RWPE2 (cell line): Measurements from ENCODE around the gene TENT4B.

ENCODE experiments used
- ATAC-seq: fragments of 200-7000 bp; cut with Tn5 transposase; 3 replicates; pipeline ENCODE4 v1.9.1; 2021; ENCODE audit warnings: low read depth
- DNase-seq: peaks from one replicate; pipeline ENCODE4 v3.0.0-alpha.2; 2020; ENCODE audit warnings: low spot score
- H3K27ac ChIP-seq: fragments of 450-650 bp; 2 replicates; pipeline ENCODE4 v1.5.1; 2017; ENCODE audit warnings: mild to moderate bottlenecking; ENCODE audit not compliant: poor library complexity, severe bottlenecking
- H3K27me3 ChIP-seq: fragments of 250-450 bp; sonication (Bioruptor Pico); 2 replicates; pipeline ENCODE4 v1.5.1; 2021; ENCODE audit warnings: mild to moderate bottlenecking, moderate library complexity; ENCODE audit not compliant: insufficient read depth, poor library complexity, severe bottlenecking
- H3K36me3 ChIP-seq: fragments of 250-450 bp; sonication (Bioruptor Pico); 2 replicates; pipeline ENCODE4 v1.5.1; 2020; ENCODE audit warnings: low read depth, mild to moderate bottlenecking, moderate library complexity
- H3K4me1 ChIP-seq: fragments of 250-450 bp; sonication (Bioruptor Pico); 2 replicates; pipeline ENCODE4 v1.5.1; 2021; ENCODE audit warnings: mild to moderate bottlenecking, moderate library complexity; ENCODE audit not compliant: insufficient read depth, poor library complexity, severe bottlenecking
- H3K4me3 ChIP-seq: fragments of 250-450 bp; sonication (Bioruptor Pico); 2 replicates; pipeline ENCODE4 v1.5.1; 2021; ENCODE audit warnings: mild to moderate bottlenecking, moderate library complexity; ENCODE audit not compliant: severe bottlenecking
- H3K9me3 ChIP-seq: fragments of 250-450 bp; sonication (Bioruptor Pico); 2 replicates; pipeline ENCODE4 v1.5.1; 2021; ENCODE audit warnings: mild to moderate bottlenecking, moderate library complexity; ENCODE audit not compliant: severe bottlenecking
- TF ChIP-seq, protein P1 (sequence below): fragments of 450-650 bp; IDR thresholded peaks from one replicate; pipeline ENCODE4 v1.5.1; 2017; ENCODE audit warnings: mild to moderate bottlenecking, moderate library complexity; ENCODE audit not compliant: poor library complexity, severe bottlenecking

TENT4B gene

DNA sequence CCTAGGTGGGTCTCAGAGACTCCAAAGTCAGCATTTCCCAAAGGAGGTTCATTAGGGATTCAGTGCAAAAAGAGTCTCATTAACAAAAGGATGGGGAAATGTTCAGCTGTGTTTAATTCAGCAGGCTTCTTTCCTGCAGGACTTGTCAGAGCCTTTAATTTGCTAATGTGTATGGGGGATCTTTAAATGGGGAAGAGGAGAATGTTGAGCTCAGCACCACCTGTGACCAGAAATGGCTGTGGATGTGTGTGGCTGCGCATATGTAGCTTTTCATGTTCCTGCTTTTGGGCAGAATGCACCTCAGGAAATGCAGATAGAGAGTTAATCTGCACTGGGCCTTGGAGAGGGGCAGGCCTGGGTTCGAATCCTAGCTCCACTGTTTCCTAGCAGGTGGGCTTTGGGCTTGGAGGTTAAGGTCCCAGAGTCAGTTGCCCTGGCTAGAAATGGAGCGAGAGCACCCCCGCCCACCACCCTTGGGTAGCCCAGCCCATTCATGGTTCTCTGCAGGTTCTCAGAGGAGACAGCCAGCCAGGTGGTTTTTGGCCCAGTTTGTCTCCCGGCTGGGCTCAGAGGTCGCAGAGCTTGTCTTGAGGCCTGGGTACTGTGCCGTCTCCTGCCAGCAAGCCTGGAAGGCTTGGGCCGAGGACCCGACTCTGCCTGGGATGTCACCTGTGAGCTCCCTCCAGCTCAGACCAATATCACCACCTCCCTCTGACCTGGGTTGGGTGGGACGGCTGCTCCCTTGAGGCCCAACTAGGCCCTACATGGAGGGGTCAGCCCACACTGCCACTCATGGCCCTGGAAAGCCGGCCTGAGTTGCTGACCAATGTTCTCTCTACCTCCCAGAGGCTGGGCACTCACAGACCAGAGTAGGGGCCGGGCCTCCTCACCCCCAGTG, 122.6 kb downstream of the TENT4B start:
- H3K4me1 ChIP-seq: no peaks in the 10 kb centered on the region
- DNase-seq (peak; percentile 42), ATAC-seq (no peak)
- H3K27ac ChIP-seq: no peak overlapping the region
- no peaks in the 10 kb centered on the region for H3K27me3 ChIP-seq
- no peak overlapping the region for H3K4me3 ChIP-seq
- H3K36me3 ChIP-seq: no peaks in the 10 kb centered on the region
- TF ChIP-seq, protein P1, sequence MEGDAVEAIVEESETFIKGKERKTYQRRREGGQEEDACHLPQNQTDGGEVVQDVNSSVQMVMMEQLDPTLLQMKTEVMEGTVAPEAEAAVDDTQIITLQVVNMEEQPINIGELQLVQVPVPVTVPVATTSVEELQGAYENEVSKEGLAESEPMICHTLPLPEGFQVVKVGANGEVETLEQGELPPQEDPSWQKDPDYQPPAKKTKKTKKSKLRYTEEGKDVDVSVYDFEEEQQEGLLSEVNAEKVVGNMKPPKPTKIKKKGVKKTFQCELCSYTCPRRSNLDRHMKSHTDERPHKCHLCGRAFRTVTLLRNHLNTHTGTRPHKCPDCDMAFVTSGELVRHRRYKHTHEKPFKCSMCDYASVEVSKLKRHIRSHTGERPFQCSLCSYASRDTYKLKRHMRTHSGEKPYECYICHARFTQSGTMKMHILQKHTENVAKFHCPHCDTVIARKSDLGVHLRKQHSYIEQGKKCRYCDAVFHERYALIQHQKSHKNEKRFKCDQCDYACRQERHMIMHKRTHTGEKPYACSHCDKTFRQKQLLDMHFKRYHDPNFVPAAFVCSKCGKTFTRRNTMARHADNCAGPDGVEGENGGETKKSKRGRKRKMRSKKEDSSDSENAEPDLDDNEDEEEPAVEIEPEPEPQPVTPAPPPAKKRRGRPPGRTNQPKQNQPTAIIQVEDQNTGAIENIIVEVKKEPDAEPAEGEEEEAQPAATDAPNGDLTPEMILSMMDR: no peak
- no peaks in the 10 kb centered on the region for H3K9me3 ChIP-seq

DNA sequence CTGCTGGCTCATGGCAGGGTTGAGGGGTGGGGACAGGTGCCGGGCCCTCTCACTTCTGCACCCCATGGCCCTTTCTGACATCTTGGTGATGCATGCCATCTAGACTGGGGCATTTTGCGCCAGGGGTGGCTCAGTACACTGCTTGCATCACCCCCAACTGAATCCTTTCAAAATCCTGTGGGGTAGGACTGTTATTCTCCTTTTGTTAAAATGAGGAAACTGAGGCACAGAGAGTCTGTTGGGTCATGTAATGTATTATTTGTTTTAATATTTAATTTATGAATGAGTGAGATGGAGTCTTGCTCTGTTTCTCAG, 123.2 kb downstream of the TENT4B start:
- H3K9me3 ChIP-seq: no peaks in the 10 kb centered on the region
- H3K36me3 ChIP-seq: no peaks in the 10 kb centered on the region
- no peak for DNase-seq
- TF ChIP-seq, protein P1: no peak
- H3K27me3 ChIP-seq: no peaks in the 10 kb centered on the region
- H3K27ac ChIP-seq: no peak overlapping the region
- no peak for ATAC-seq
- H3K4me1 ChIP-seq: no peaks in the 10 kb centered on the region
- no peak overlapping the region for H3K4me3 ChIP-seq

DNA sequence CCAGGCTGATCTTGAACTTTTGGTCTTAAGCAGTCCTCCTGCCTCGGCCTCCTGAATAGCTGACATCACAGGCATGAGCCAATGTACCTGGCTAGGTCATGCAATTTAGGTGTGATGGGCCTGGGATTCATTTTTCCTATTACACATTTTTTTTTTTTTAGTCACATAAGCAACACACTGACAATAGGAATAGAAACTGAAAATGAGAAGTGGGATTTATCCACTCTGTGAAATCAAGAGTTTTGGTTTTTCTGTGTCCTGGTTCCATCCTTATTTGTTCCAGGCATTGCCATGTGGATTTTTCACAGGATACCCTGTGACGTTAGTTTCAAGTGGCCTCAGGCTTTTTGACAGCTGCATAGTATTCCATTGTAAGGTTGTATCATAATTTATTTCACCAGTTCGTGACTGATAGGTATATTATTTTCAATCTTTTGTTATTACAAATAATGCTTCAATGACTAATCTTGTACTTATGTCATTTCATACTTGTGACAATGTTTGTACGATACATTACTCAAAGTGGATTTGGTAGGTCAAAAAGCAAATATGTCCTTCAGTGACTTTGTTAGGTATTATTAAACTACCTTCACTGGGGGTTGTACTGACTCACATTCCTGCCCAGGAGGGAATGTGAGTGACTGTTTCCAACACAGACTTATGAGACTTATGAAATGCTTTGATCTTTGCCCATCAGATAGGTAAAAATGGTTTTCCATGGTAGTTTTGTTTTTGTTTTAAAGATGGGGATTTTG, 123.9 kb downstream of the TENT4B start:
- no peak for ATAC-seq
- no peak for DNase-seq
- H3K9me3 ChIP-seq: no peaks in the 10 kb centered on the region
- H3K36me3 ChIP-seq: no peaks in the 10 kb centered on the region
- no peaks in the 10 kb centered on the region for H3K4me1 ChIP-seq
- no peak overlapping the region for H3K27ac ChIP-seq
- no peak overlapping the region for H3K4me3 ChIP-seq
- H3K27me3 ChIP-seq: no peaks in the 10 kb centered on the region
- TF ChIP-seq, protein P1: no peak

DNA sequence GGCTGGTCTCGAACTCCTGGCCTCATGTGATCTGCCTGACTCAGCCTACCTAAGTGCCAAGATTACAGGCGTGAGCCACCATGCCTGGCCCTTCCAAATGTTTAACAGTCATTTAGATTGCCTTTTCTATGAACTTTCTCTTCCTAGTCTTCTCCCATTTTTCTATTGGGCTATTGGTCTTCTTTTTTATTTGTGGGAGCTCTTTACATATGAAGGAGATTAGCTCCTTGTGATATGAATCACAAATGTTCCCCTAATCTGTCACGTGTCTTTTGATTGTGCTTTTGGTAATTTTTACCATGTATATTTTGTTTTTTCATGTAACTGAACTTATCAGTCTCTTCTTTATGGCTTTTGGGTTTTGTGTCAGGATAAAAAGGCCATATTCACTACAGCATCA, 125.1 kb downstream of the TENT4B start:
- ATAC-seq (no peak), DNase-seq (no peak)
- H3K9me3 ChIP-seq: no peaks in the 10 kb centered on the region
- H3K4me1 ChIP-seq: no peaks in the 10 kb centered on the region
- H3K36me3 ChIP-seq: no peaks in the 10 kb centered on the region
- TF ChIP-seq, protein P1: no peak
- no peaks in the 10 kb centered on the region for H3K27me3 ChIP-seq
- H3K4me3 ChIP-seq: no peak overlapping the region
- H3K27ac ChIP-seq: no peak overlapping the region

DNA sequence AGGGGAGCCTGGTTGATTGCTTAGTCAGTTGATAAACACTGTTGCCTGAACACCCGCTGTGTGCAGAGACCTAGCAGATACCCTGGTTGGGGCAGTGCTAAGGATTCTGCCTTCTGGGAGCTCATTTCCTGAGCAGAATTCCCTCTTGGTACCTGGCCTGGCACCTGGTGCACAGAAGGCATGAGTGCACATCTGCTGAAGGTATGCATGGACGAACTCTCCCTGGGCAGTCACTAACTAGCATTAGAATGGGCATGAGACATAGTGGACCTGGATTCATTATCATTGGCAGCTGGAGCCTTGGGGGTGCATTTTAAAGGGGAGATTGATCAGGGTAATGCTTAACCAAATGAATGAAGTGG, 126.4 kb downstream of the TENT4B start:
- Histone ChIP-seq H3K27ac (no peak overlapping the region), H3K4me1 (no peaks in the 10 kb centered on the region), H3K36me3 (no peaks in the 10 kb centered on the region), H3K9me3 (no peaks in the 10 kb centered on the region), H3K4me3 (no peak overlapping the region), H3K27me3 (no peaks in the 10 kb centered on the region)
- TF ChIP-seq, protein P1: no peak
- DNase-seq (peak; percentile 19), ATAC-seq (no peak)
